Retinal pigment epithelial cell (primary cell): ENCODE results near the gene INPP4B.

Experiments
- DNase-seq: peaks from one replicate; pipeline ENCODE4 v3.0.0-alpha.2; 2010; ENCODE audit warnings: low read depth
- H3K4me3 ChIP-seq: 2 replicates; pipeline ENCODE4 v1.5.1; 2011; ENCODE audit warnings: mild to moderate bottlenecking, low read length, control low read depth, moderate library complexity
- TF ChIP-seq, protein P1 (sequence below): conservative IDR thresholded peaks from 2 replicates; pipeline ENCODE4 v1.5.1; 2011; ENCODE audit warnings: low read depth, low read length, control low read depth, inconsistent platforms

The INPP4B gene

DNA sequence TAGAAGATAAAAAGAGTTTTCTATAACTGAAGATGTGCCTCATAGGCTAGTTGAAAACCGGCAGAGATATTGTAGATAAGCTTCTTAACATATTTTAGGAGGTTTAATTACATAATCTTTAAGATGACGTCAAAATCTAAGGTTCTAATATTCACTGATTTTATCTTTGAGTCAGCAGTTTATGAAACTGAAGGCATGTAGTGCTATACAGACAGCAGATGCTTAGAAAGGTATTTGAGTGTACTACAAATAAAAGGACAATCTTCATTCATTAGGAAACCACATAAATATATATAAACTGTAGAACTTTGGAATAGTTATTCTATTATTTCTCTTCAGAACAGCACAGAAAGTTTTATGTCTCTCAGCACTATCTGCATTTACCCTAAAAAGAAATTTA, 704.9 kb downstream of the INPP4B start:
- no peak overlapping the region for H3K4me3 ChIP-seq
- no peak for DNase-seq
- TF ChIP-seq, protein P1, sequence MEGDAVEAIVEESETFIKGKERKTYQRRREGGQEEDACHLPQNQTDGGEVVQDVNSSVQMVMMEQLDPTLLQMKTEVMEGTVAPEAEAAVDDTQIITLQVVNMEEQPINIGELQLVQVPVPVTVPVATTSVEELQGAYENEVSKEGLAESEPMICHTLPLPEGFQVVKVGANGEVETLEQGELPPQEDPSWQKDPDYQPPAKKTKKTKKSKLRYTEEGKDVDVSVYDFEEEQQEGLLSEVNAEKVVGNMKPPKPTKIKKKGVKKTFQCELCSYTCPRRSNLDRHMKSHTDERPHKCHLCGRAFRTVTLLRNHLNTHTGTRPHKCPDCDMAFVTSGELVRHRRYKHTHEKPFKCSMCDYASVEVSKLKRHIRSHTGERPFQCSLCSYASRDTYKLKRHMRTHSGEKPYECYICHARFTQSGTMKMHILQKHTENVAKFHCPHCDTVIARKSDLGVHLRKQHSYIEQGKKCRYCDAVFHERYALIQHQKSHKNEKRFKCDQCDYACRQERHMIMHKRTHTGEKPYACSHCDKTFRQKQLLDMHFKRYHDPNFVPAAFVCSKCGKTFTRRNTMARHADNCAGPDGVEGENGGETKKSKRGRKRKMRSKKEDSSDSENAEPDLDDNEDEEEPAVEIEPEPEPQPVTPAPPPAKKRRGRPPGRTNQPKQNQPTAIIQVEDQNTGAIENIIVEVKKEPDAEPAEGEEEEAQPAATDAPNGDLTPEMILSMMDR = no peak

DNA sequence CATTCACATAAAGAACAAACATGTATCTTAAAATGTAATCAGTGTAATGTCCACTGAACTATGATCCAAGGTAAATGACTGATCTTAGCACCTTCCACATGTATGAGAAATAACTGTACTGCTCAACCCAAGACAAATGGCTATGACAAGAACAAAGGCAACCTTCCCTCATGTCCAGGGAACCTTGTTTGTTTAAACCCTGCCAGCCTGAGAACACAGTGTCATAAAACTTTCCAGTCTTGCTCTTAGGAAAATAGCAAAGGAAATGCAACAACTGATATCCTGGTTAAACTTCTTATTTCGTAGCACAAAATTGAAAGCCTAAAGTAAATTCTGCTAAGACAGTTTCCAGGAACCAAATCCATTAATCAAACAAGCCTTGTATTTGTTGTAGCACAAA, 715.4 kb downstream of the INPP4B start:
- no peak overlapping the region for H3K4me3 ChIP-seq
- TF ChIP-seq, protein P1 = no peak
- DNase-seq = no peak

DNA sequence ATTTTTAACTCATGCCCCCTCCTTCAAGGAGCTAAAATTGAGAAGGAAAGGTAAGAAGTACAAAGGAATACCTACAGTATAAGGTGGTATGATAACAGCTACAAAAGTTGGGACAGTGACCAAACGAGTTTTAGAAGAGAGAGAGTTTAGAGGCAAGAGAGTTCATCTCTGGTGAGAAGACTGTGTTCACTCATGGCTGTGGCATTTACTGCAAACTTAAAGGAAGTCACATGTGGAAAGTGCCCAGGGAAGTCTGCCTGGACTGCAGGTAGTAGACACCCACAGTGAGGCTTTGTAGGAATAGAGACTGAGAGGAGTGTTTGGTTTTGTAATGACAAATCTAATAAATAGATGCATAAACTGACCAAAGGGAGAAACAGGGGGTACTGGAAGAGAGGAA, 716.2 kb downstream of the INPP4B start:
- H3K4me3 ChIP-seq = no peak overlapping the region
- TF ChIP-seq, protein P1 = no peak
- DNase-seq = no peak

DNA sequence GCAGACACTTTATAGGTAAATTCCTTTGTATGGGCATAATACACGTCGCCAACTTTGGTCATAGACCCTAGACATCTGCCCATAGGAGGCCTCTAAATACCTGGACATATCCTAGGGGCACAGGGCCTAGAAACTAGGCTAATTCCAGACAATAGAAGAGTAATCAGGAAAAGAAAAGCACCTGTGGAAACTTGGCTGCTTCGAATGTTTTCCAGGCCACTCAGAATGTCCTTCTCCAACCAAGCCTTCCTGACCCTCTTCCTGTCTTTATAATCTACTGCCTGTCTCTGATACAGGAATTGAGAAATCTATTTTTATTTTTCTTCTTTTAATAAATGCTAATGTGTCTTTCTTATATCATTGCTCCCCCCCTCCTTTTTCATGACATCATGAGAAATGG, 716.6 kb downstream of the INPP4B start:
- no peak for DNase-seq
- no peak overlapping the region for H3K4me3 ChIP-seq
- TF ChIP-seq, protein P1 = no peak

DNA sequence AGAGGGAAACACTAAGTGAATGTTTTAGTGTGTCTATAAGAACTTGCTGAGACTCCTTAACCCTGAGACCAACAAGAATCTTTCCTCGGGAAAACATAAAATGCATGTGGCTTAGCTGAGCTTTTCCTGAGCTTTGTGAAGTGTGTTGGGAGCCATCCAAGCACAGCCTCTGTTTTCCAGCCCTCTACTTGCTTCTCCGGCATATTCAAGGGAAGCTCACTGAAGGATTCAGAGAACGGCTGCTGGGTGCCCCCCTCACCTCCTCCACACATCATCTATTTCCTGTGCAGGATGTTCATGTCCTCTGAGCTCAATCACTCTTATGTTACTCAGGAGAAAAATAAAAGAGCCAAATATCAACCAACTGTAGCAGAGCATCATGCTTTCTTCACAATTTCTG, 717.6 kb downstream of the INPP4B start:
- no peak overlapping the region for H3K4me3 ChIP-seq
- peak; percentile 33 for DNase-seq
- TF ChIP-seq, protein P1 = no peak

DNA sequence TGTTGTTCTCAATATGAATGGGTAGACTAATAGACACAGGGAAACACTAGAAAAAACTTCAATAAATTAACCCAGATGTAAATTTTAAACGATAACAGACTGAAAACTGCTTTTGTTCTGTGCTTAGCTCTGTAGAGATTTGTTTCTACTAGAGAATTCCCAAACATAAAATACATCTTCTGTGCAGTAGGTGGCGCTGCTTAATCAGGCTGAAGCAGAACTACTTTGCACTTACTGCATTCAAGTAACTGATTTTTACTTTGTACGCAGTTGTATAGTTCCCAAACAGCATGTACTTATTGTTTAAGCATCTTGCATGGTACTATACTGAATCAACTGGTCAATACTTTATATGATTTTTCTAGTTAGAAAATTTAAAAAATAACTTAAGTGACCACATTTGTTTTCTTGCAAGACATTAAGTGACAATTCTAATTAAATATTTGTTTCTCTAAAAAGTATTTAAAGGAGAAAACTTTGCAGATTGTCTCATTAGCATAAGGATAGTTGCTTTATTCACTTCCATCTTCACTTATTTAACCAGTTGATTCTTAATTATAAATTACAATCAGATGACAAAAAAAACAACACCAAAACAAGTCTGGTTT, 719.1 kb downstream of the INPP4B start:
- H3K4me3 ChIP-seq = no peak overlapping the region
- TF ChIP-seq, protein P1 = peak; percentile 78
- peak; percentile 37 for DNase-seq

DNA sequence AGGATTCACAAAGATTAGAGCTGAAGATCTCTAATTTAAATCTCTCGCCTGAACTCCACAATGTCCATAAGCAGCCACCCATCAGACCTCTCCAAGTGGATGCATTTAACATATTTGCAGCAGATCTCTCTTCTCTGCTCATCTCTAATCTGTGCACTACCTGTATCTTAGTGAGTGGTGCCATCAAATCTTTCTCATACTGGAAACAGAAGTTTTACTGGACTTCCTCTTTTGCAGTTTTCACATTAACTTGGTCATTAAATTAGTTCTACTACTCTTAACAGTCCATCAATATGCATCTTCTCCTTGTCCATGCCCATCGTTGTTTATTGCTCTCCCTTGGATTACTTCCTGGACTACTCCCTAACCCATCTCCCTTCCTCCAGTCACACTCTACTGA, 721.2 kb downstream of the INPP4B start:
- DNase-seq = no peak
- no peak overlapping the region for H3K4me3 ChIP-seq
- TF ChIP-seq, protein P1 = no peak
